Adipocyte (in vitro differentiated cells): ENCODE results near the gene TMEM231.
A peak's percentile ranks its signal among the peaks of the same experiment; 100 is the strongest.

Experiments
- DNase-seq: peaks from one replicate; pipeline ENCODE4 v3.0.0-alpha.2; 2015; ENCODE audit warnings: low read depth
- H3K27me3 ChIP-seq: replicated peaks from 2 replicates; pipeline ENCODE4 v1.7.0; 2013; ENCODE audit warnings: mild to moderate bottlenecking, low read length, moderate library complexity; ENCODE audit not compliant: control insufficient read depth, insufficient read depth
- H3K36me3 ChIP-seq: 2 replicates; pipeline ENCODE4 v1.7.0; 2013; ENCODE audit warnings: low read length, mild to moderate bottlenecking, moderate library complexity; ENCODE audit not compliant: control insufficient read depth, insufficient read depth, severe bottlenecking
- H3K4me1 ChIP-seq: 2 replicates; pipeline ENCODE4 v1.7.0; 2013; ENCODE audit warnings: mild to moderate bottlenecking, low read length, moderate library complexity; ENCODE audit not compliant: control insufficient read depth, insufficient read depth
- H3K4me3 ChIP-seq: 2 replicates; pipeline ENCODE4 v1.7.0; 2013; ENCODE audit warnings: mild to moderate bottlenecking, low read length, moderate library complexity
- H3K9ac ChIP-seq: 2 replicates; pipeline ENCODE4 v1.7.0; 2013; ENCODE audit warnings: mild to moderate bottlenecking, low read length, moderate library complexity
- H3K9me3 ChIP-seq: 2 replicates; pipeline ENCODE4 v1.7.0; 2013; ENCODE audit warnings: mild to moderate bottlenecking, low read length, moderate library complexity; ENCODE audit not compliant: control insufficient read depth

The TMEM231 gene

DNA sequence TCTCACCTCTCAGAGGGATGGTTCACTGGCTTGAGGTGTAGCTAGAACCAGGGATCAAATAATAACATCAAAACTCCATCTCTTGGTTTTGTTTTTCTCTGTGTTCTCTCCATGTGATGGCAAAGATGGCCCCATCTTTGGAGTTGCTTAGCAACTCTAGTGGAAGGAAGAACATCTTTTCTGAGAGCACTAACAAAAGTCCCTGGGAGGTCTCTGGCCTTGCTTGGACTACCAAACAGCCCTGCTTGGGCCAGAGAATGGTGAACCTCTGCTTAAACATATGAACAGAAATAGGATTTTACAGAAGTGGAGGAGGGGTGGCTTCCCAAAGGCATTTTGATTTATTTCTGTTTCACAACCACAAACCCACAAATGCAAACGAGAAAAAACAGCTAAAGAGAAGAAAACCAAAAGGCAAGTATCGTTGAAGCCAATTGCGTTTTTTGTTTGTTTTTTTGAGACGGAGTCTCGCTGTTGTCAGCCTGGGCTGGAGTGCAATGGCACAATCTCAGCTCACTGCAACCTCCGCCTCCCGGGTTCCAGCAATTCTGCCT, 23.3 kb upstream of the TMEM231 start:
- Histone ChIP-seq H3K4me1 (no peaks in the 10 kb centered on the region), H3K9me3 (no peaks in the 10 kb centered on the region), H3K27me3 (no peaks in the 10 kb centered on the region), H3K9ac (no peak overlapping the region), H3K4me3 (no peak overlapping the region), H3K36me3 (peaks cover 49% of the 10 kb centered on the region)
- DNase-seq, result no peak

DNA sequence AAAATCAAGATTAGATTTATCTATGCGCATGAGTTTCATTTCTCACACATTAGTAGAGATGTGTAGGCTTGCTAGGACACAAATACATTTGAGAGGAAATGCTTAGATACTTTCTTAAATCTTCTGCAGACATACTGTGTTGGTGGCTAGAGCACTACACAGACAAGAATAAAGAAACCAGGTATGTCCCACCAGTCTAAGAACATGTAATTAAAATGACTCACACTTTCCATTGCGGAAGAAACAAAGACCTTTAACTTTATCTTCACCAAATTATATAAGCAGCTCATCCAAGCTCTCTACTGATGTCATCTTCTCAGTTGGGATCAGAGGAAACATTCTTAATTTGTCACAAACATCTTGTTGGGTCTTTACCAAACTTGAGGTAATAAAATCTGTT, 22.7 kb upstream of the TMEM231 start:
- H3K9me3 ChIP-seq, result no peaks in the 10 kb centered on the region
- peaks cover 56% of the 10 kb centered on the region for H3K36me3 ChIP-seq
- no peak for DNase-seq
- H3K4me1 ChIP-seq, result no peaks in the 10 kb centered on the region
- no peaks in the 10 kb centered on the region for H3K27me3 ChIP-seq
- no peak overlapping the region for H3K4me3 ChIP-seq
- no peak overlapping the region for H3K9ac ChIP-seq

DNA sequence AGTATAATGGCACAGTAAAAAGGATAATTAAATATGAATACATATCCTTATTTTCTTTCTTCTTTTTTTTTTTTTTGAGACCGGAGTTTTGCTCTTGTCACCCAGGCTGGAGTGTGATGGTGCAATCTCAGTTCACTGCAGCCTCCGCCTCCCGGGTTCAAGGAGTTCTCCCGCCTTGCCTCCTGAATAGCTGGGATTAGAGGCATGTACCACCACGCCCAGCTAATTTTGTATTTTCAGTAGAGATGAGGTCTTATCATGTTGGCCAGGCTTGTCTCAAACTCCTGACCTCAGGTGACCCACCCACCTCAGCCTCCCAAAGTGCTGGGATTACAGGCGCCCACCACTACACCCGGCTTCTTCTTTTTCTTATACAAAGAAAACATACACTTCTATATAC, 22.2 kb upstream of the TMEM231 start:
- peaks cover 4% of the 10 kb centered on the region for H3K4me1 ChIP-seq
- H3K4me3 ChIP-seq, result no peak overlapping the region
- H3K36me3 ChIP-seq, result peaks cover 61% of the 10 kb centered on the region
- no peaks in the 10 kb centered on the region for H3K27me3 ChIP-seq
- no peak for DNase-seq
- no peaks in the 10 kb centered on the region for H3K9me3 ChIP-seq
- H3K9ac ChIP-seq, result no peak overlapping the region

DNA sequence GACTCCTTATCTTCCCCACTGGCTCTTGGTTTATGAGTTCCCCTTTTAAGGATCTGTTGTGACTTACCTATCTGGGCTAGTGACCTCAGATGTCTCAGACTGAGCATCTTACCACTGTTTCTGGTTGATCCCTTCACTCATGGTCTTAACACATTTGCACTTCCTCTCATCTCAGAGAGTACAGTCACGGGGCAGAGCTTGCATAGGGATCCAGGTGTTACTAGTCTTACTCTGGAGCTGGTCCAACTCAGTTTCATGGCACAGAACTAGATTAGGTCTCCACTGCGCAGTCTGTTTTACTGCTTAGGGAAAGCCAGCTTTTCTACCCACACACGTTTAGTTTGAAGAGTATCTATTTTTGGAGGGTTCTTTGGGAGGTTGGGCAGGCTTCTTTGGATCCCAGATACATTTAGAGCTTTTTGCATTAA, 20.3 kb upstream of the TMEM231 start:
- DNase-seq, result no peak
- Histone ChIP-seq H3K27me3 (no peaks in the 10 kb centered on the region), H3K4me3 (no peak overlapping the region), H3K4me1 (peaks cover 10% of the 10 kb centered on the region), H3K9ac (no peak overlapping the region), H3K36me3 (peaks cover 77% of the 10 kb centered on the region), H3K9me3 (no peaks in the 10 kb centered on the region)

DNA sequence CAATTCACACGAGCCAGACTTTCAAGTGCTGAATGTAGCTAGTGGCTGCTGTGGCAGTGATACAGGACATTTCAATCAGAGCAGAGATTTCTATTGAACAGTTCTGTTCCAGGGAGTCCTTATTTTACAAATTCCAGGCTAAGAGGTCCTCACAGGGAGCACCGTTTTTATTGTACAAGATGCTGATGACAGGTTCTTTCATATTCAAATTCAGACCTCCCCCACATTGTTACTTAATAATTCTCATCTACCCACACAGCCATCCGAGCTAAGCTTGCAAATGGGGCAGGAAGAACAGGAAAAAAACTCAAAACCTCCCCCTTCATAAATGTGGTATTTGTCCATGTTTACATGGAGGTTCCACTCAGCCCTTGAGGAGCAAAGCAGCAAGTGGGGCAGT, 19.9 kb upstream of the TMEM231 start:
- no peak for DNase-seq
- H3K27me3 ChIP-seq, result no peaks in the 10 kb centered on the region
- peaks cover 81% of the 10 kb centered on the region for H3K36me3 ChIP-seq

DNA sequence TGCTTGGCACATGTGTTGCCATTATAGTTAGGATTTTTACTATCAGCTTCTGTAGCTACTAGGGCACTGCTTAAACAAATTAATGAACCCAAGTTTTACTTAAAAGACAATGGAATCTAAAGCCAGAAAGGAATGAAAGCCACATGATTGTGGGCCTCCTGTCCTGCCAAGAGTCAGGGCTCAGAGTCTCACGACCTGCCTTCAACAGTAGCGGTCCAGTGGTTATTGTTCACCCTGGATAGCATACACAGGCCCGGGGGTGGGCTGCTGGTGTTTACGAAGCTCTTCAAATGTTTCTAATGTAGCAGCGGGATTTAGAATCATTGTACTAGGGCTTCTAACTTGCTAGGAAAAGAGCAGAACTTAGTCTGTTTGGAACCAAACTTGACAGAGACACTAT, 17.9 kb upstream of the TMEM231 start:
- H3K27me3 ChIP-seq, result no peaks in the 10 kb centered on the region
- no peaks in the 10 kb centered on the region for H3K9me3 ChIP-seq
- no peak for DNase-seq
- no peak overlapping the region for H3K9ac ChIP-seq
- peaks cover 10% of the 10 kb centered on the region for H3K4me1 ChIP-seq
- peaks cover 92% of the 10 kb centered on the region for H3K36me3 ChIP-seq
- no peak overlapping the region for H3K4me3 ChIP-seq

More for the DNA sequence above, 19.9 kb upstream of the TMEM231 start:
- H3K4me1 ChIP-seq, result peaks cover 10% of the 10 kb centered on the region
- H3K4me3 ChIP-seq, result no peak overlapping the region
- no peaks in the 10 kb centered on the region for H3K9me3 ChIP-seq
- no peak overlapping the region for H3K9ac ChIP-seq

DNA sequence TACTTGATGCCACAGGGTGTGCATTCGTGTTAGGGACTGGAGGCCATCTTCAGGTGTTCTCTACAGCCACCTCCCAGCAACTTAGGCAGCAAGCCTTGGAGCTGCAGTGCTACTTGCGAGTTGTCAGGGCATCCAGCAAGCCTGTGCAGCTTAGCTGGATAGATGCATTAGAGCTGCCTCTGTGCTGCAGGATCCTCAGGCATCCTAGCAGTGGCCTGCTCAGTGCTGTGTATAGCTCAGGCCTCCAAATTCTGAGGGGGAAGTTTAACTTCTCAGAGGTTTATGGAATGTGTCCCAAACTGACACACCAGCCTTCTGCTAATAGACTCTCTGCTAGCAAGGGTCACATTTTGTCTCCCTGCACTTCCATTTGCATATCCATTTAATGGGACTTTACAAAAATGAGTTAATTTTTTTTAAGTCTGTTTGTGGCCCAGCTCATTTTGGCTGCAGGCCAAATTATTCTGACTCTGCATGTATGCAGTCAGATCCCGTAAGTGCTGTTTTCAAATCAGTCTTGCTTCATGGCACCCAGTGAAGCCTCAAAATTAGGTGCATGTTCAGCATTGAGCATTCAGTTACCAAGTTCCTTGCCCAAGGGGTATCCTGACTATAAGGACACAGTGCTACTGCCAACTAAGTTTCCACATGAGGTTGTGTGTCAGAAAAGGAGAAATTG, 17.0 kb upstream of the TMEM231 start:
- no peak overlapping the region for H3K4me3 ChIP-seq
- no peak overlapping the region for H3K9ac ChIP-seq
- no peaks in the 10 kb centered on the region for H3K9me3 ChIP-seq
- H3K27me3 ChIP-seq, result no peaks in the 10 kb centered on the region
- H3K36me3 ChIP-seq, result peaks cover 92% of the 10 kb centered on the region
- peaks cover 13% of the 10 kb centered on the region for H3K4me1 ChIP-seq
- DNase-seq, result no peak

DNA sequence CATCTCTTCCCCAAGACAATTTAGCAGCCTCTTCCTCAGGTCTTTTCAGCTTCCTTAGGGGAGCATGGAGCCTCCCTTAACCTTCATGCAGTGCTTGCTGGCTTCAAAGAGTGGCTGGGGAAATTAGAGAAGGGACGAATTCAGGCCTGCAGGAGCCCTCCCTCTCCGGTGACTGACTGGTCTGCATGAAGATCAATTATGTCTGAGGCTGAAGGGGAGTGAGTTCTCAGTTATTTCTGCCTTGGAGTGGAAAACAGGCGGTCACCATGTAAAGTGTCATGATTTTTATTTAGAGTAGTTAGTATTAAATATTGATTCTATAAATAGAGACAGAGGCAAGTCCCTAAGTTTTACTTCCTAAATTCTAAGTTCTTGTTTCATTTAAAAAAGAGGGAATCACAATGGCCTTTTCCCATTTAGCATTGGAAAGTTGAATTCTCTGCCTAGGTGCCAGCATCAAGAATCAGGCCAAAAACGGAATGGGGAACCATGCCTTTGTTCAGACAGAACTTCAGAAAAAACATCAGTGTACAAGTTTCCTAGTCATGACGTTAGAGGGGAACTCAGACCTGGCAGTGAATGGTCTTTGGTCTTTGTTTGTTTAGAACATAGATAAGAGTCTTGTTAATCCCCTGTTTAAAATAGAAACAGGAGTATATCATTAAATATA, 14.5 kb upstream of the TMEM231 start:
- H3K27me3 ChIP-seq, result no peaks in the 10 kb centered on the region
- peaks cover 72% of the 10 kb centered on the region for H3K36me3 ChIP-seq
- no peaks in the 10 kb centered on the region for H3K9me3 ChIP-seq
- no peak overlapping the region for H3K4me3 ChIP-seq
- no peak for DNase-seq
- H3K4me1 ChIP-seq, result peaks cover 24% of the 10 kb centered on the region
- H3K9ac ChIP-seq, result no peak overlapping the region

DNA sequence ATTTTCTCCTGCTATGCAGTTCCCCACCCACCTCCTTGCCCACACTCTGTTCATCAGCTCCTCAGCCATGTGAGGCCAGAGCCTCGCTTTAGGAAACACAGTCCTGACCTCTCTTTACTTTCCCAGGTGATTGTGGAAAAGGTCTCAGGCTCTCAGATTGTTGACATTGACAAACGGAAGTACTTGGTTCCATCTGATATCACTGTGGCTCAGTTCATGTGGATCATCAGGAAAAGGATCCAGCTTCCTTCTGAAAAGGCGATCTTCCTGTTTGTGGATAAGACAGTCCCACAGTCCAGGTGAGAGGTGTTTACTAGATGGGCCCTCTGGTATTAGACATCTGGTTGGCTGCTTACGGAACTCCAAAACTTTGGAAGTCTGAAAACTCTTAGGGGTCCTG, 11.9 kb upstream of the TMEM231 start:
- Histone ChIP-seq H3K9me3 (no peaks in the 10 kb centered on the region), H3K36me3 (peaks cover 50% of the 10 kb centered on the region), H3K4me3 (peak overlapping the region; percentile 98), H3K27me3 (peaks cover under 1% of the 10 kb centered on the region), H3K4me1 (peaks cover 17% of the 10 kb centered on the region), H3K9ac (no peak overlapping the region)
- no peak for DNase-seq

DNA sequence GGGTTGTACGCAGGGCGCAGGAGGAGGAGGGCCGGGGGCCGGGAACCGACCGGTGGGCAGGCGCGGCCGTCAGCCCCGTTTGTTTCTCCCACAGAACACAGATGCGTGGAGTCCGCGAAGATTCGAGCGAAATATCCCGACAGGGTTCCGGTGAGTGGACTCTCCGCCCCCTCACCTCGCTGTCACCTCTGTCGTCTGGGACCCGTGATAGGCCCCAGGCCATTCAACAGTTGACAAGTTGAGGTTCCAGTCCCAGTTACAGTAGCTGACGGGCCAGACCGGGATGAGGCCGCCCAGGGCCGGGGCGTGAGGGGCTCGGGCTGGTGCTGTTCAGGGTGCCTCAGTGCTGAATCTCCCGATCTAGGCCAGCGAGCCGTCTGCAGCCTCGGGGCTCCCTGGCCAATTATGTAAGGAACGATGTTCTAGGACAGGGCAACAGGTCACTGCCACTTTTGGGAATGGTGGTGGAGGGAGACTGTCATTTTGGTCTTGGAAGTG, 10.8 kb upstream of the TMEM231 start:
- peaks cover 5% of the 10 kb centered on the region for H3K27me3 ChIP-seq
- DNase-seq, result peak; percentile 56
- H3K4me3 ChIP-seq, result peak overlapping the region; percentile 98
- H3K36me3 ChIP-seq, result peaks cover 39% of the 10 kb centered on the region
- H3K9me3 ChIP-seq, result no peaks in the 10 kb centered on the region
- peaks cover 14% of the 10 kb centered on the region for H3K4me1 ChIP-seq
- peak overlapping the region; percentile 94 for H3K9ac ChIP-seq

DNA sequence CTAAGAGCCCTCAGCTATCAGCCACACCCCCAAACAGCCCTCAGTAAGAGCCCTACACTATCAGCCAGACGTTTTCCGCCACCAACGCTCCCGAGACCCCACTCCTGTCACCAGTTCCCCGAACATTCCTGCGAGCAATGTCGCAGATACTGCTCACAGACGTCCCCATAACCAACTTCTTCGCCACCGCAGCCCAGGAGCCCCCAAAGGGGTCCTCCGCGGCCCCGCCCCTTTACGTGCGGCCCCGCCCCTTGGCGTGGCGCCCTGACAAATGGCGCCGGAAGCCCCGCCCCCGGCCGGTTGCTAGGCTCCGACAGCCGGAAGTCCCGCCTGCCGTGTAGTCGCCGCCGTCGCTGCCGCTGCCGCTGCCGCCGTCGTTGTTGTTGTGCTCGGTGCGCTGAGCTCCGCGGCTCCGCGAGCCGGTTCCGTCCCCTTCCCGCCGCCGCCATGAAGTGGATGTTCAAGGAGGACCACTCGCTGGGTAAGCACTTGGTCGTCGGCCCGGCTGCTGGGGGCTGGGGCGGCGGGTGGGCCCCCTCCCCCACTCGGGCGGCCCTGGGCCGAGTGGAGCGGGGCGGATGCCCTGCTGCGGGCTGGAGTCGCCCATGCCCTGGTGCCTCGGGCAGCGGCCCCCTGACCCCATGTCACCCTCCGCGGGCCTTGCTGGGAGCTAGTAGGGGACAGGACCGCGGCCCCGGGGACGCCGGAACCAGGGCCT, 10.1 kb upstream of the TMEM231 start, which contains the start of gene GABARAPL2:
TSS of gene GABARAPL2 (plus strand) at position 340 of the 718 bp plus-strand sequence. CDS start at position 448, 108 bp downstream.
- peaks cover 35% of the 10 kb centered on the region for H3K36me3 ChIP-seq
- peak; percentile 93 for DNase-seq

More for the DNA sequence above, 10.1 kb upstream of the TMEM231 start, which contains the start of gene GABARAPL2:
- peaks cover 14% of the 10 kb centered on the region for H3K4me1 ChIP-seq
- peaks cover 5% of the 10 kb centered on the region for H3K27me3 ChIP-seq
- H3K9me3 ChIP-seq, result no peaks in the 10 kb centered on the region
- H3K9ac ChIP-seq, result peak within 1 kb of the TSS; percentile 94
- H3K4me3 ChIP-seq, result peak within 1 kb of the TSS; percentile 98
